SK-N-SH treated with all-trans-retinoic acid at 6 μM for 48 hours (cell line): Measurements from ENCODE around the gene SLC22A5.

Experiments used
- CREB5 ChIP-seq: fragments of 250-450 bp; sonication (Bioruptor Pico); IDR thresholded peaks from 2 replicates; pipeline ENCODE4 v1.5.1; 2020; ENCODE audit warnings: low read depth, mild to moderate bottlenecking, moderate library complexity
- GLIS3 ChIP-seq: fragments of 250-450 bp; sonication (Bioruptor Pico); IDR thresholded peaks from 2 replicates; pipeline ENCODE4 v1.5.0; 2020; ENCODE audit warnings: mild to moderate bottlenecking, moderate library complexity
- RARB ChIP-seq: fragments of 250-450 bp; sonication (Bioruptor Pico); IDR thresholded peaks from 2 replicates; pipeline ENCODE4 v1.8.0; 2021; ENCODE audit warnings: mild to moderate bottlenecking, moderate library complexity
- ZNF565 ChIP-seq: fragments of 450-650 bp; formaldehyde crosslinking; conservative IDR thresholded peaks from 2 replicates; pipeline ENCODE4 v1.5.0; 2020; ENCODE audit warnings: low read depth, mild to moderate bottlenecking, moderate library complexity
- TF ChIP-seq, protein P1 (sequence below): fragments of 250-450 bp; sonication (Bioruptor Pico); IDR thresholded peaks from 2 replicates; pipeline ENCODE4 v1.8.0; 2020; ENCODE audit warnings: mild to moderate bottlenecking, moderate library complexity, borderline replicate concordance

GRCh38 chr5:132388244-132389050 lies 18.9 kb downstream of the SLC22A5 start:
- TF ChIP-seq CREB5 (no peak), GLIS3 (CRISPR knock-in tag) (no peak), ZNF565 (CRISPR knock-in tag) (no peak), RARB (CRISPR knock-in tag) (no peak)
- TF ChIP-seq, protein P1, sequence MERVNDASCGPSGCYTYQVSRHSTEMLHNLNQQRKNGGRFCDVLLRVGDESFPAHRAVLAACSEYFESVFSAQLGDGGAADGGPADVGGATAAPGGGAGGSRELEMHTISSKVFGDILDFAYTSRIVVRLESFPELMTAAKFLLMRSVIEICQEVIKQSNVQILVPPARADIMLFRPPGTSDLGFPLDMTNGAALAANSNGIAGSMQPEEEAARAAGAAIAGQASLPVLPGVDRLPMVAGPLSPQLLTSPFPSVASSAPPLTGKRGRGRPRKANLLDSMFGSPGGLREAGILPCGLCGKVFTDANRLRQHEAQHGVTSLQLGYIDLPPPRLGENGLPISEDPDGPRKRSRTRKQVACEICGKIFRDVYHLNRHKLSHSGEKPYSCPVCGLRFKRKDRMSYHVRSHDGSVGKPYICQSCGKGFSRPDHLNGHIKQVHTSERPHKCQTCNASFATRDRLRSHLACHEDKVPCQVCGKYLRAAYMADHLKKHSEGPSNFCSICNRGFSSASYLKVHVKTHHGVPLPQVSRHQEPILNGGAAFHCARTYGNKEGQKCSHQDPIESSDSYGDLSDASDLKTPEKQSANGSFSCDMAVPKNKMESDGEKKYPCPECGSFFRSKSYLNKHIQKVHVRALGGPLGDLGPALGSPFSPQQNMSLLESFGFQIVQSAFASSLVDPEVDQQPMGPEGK (CRISPR knock-in tag) = no peak
